B cell (primary cell): Measurements from ENCODE around the gene SNX32. TPM values are rescaled to one million over a fixed set of nuclear protein-coding genes. Genes with fewer than 3 reads are reported as not detected.

Source experiments
- ATAC-seq: fragments of 200-7000 bp; cut with Tn5 transposase; one replicate; pipeline ENCODE4 v1.10.0; 2021; ENCODE audit warnings: low read depth, mild to moderate bottlenecking, moderate number of reproducible peaks, moderate library complexity
- CTCF ChIA-PET: fragments of 350-600 bp; sonication (Branson Sonifier 250); formaldehyde crosslinking; loops from one replicate; lab custom pipeline; 2021; ENCODE audit warnings: antibody characterized with exemption, inconsistent platforms; lab: Charles Lee
- POLR2A ChIA-PET: fragments of 350-600 bp; sonication (Branson Sonifier 250); formaldehyde crosslinking; loops from one replicate; lab custom pipeline; 2021; ENCODE audit warnings: antibody characterized with exemption; lab: Charles Lee
- DNase-seq: peaks from one replicate; pipeline ENCODE4 v3.0.0; 2013
- H2AFZ ChIP-seq: 2 replicates; pipeline ENCODE4 v1.6.1; 2012; ENCODE audit warnings: mild to moderate bottlenecking, low read depth, low read length; ENCODE audit not compliant: insufficient read depth, poor library complexity, severe bottlenecking
- H3K27ac ChIP-seq, 2 donors: 1 replicate in 1 of 2; 2 replicates in 1 of 2; pipeline ENCODE4 v1.5.1; 2012 to 2013; ENCODE audit warnings: low read length in 2 of 2, mild to moderate bottlenecking in 2 of 2, moderate library complexity in 1 of 2
- H3K27me3 ChIP-seq, 4 experiments: fragments of 200-600 bp in 1 of 4; sonication (generic) in 1 of 4; replicated peaks in 1 of 4; 1 replicate in 2 of 4; 2 replicates in 2 of 4; pipeline versions ENCODE4 v1.6.1 to v1.7.0; 2013 to 2016; ENCODE audit warnings: low read length in 3 of 4, mild to moderate bottlenecking in 2 of 4, mixed read lengths in 1 of 4, moderate library complexity in 1 of 4; ENCODE audit not compliant: insufficient read depth in 4 of 4, control insufficient read depth in 3 of 4; ENCODE audit errors: control extremely low read depth in 1 of 4
- H3K36me3 ChIP-seq, 2 experiments: replicated peaks in 1 of 2; 1 replicate in 1 of 2; 2 replicates in 1 of 2; pipeline versions ENCODE4 v1.6.1 to v1.7.1; 2013; ENCODE audit warnings: low read length in 1 of 2; ENCODE audit not compliant: insufficient read depth in 2 of 2, control insufficient read depth in 1 of 2; ENCODE audit errors: control extremely low read depth in 1 of 2, extremely low read depth in 1 of 2
- H3K4me1 ChIP-seq, 2 donors: fragments of 200-600 bp in 1 of 2; sonication (generic) in 1 of 2; 1 replicate in 1 of 2; 2 replicates in 1 of 2; pipeline versions ENCODE4 v1.5.1 to v1.6.1; 2013 to 2017; ENCODE audit warnings: low read length in 2 of 2; ENCODE audit not compliant: control insufficient read depth in 2 of 2, insufficient read depth in 2 of 2
- H3K4me2 ChIP-seq: replicated peaks from 2 replicates; pipeline ENCODE3; 2012; ENCODE audit warnings: mild to moderate bottlenecking, low read depth, low read length; ENCODE audit not compliant: poor library complexity, severe bottlenecking
- H3K4me3 ChIP-seq, 5 experiments: fragments of 200-600 bp in 1 of 5; sonication (generic) in 1 of 5; 1 replicate in 3 of 5; 2 replicates in 2 of 5; pipeline versions ENCODE4 v1.5.1 to v1.7.0; 2011 to 2016; ENCODE audit warnings: low read length in 4 of 5, mild to moderate bottlenecking in 4 of 5, low read depth in 2 of 5, control low read depth in 1 of 5, moderate library complexity in 1 of 5; ENCODE audit not compliant: insufficient read depth in 1 of 5; ENCODE audit errors: control extremely low read depth in 1 of 5, extremely low read depth in 1 of 5
- H3K79me2 ChIP-seq: fragments of 200-600 bp; sonication (generic); one replicate; pipeline ENCODE4 v1.6.0; 2016; ENCODE audit warnings: low read length; ENCODE audit not compliant: control insufficient read depth, insufficient read depth
- H3K9ac ChIP-seq: fragments of 200-600 bp; sonication (generic); 2 replicates; pipeline ENCODE4 v1.6.1; 2017; ENCODE audit warnings: mild to moderate bottlenecking, low read length, moderate library complexity
- H3K9me3 ChIP-seq, 3 donors: one replicate each; pipeline versions ENCODE4 v1.6.1 to v1.7.1; 2013; ENCODE audit warnings: low read length in 2 of 3; ENCODE audit not compliant: control insufficient read depth in 2 of 3, insufficient read depth in 1 of 3; ENCODE audit errors: control extremely low read depth in 1 of 3
- H4K20me1 ChIP-seq: 2 replicates; pipeline ENCODE4 v1.6.0; 2012; ENCODE audit warnings: mild to moderate bottlenecking, low read length; ENCODE audit not compliant: insufficient read depth, control insufficient read depth, poor library complexity, severe bottlenecking
- H3K27ac Mint-ChIP-seq: one replicate; pipeline ENCODE4 v1.8.0; 2021; ENCODE audit warnings: mixed read lengths
- H3K27me3 Mint-ChIP-seq: one replicate; pipeline ENCODE4 v1.8.0; 2021; ENCODE audit warnings: mixed read lengths
- H3K4me1 Mint-ChIP-seq: one replicate; pipeline ENCODE4 v1.8.0; 2021; ENCODE audit warnings: mixed read lengths
- H3K4me3 Mint-ChIP-seq: one replicate; pipeline ENCODE4 v1.8.0; 2021; ENCODE audit warnings: mixed read lengths
- H3K9me3 Mint-ChIP-seq: one replicate; pipeline ENCODE4 v1.8.0; 2022; ENCODE audit warnings: mixed read lengths; ENCODE audit not compliant: insufficient read depth
- CTCF ChIP-seq: fragments of 200-600 bp; IDR thresholded peaks from one replicate; pipeline ENCODE4 v1.8.0; 2022; ENCODE audit warnings: antibody characterized with exemption, mild to moderate bottlenecking
- EZH2 ChIP-seq: IDR thresholded peaks from 2 replicates; pipeline ENCODE4 v1.6.1; 2012; ENCODE audit warnings: borderline replicate concordance, low read depth, mild to moderate bottlenecking, moderate library complexity, low read length; ENCODE audit not compliant: insufficient read depth, poor library complexity, severe bottlenecking
- WGBS: methylation state at CpG from one replicate; pipeline ENCODE4 v1.1.5; 2013; ENCODE audit warnings: missing lambda C conversion rate; ENCODE audit not compliant: insufficient coverage; 5-methylcytosine and 5-hydroxymethylcytosine counted together
- intact Hi-C: fragments of 100-400 bp; cut with micrococcal nuclease; formaldehyde crosslinking; loops from one replicate; pipeline ENCODE4 v1.10.0; 2022
- polyA plus RNA-seq: library from polyadenylated mRNA; depleted of rRNA; stranded (reverse); fragments of >200 nt; gene quantifications from 2 replicates; pipeline ENCODE4 v1.2.3, GENCODE V29; 2012
- total RNA-seq, 2 donors: library from RNA; stranded (reverse); fragments of 120-200 nt in 1 of 2; gene quantifications; 1 replicate in 1 of 2; 2 replicates in 1 of 2; pipeline versions ENCODE4 v1.2.3 to v1.2.4, GENCODE V29; 2013 to 2022

The SNX32 gene
- total and polyA plus RNA-seq, 2 donors (not counting 1 experiment from before 2014, with no cell fraction given) = 0.57 to 0.89 TPM

DNA sequence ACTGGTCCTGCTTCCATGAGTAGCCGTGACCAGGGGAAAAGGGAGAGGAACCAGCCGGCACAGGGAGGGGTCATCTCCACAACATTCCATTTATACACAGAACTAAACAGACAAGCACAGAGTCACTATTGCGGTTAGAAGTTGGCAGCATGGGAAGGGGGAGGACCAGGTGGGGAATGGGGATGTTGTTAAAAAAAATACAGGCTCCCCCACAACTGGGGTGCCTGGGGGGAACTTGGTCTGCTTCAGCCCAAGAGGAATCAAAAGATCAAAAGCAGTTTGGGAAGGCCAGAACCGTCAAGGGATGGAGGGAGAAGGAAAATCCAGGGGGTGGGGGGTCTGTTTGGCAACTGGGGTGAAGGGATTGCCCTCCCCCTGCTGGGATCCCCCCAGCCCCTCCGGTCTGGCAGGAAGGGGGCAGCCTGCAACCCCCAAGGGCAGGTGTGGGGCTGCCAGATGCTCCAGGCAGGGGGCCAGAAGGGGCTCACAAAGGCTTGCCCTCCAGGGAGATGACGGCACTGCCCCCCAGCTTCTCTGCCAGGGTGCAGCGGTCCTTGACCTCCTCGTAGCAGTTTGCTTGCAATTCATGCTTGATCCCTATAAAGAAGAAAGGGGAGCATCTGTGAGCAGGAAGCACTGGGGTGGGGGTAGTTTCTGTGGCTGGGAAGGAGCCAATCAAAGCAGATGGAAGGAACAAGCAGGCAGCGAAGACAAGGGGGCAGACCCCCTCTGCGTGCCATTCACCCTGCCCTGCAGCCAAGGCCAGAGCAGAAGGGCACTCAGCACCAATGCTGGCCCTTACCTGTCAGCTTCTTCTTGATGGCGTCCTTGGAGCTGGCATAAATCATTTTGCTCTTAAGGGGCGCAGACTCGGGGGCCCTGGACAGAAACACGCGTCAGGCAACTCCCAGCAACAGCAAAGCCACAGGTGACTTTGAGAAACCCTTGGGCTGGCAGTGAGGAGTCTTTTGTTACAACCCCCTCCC lies 21.4 kb downstream of the SNX32 start:
- H3K4me1 ChIP-seq = peaks cover 18 to 39% of the 10 kb centered on the region in 2 donors
- peaks cover 43% of the 10 kb centered on the region for H3K79me2 ChIP-seq
- peak overlapping the region; percentile 94 for H3K4me3 Mint-ChIP-seq
- H3K27me3 Mint-ChIP-seq = no peaks in the 10 kb centered on the region
- DNase-seq (peak; percentile 21), ATAC-seq (no peak)
- no peak overlapping the region for H3K27ac ChIP-seq
- no peak overlapping the region for H3K4me3 ChIP-seq
- peaks cover 47% of the 10 kb centered on the region for H3K4me1 Mint-ChIP-seq
- no peaks in the 10 kb centered on the region for H3K9me3 Mint-ChIP-seq
- POLR2A ChIA-PET = no interaction called here
- peaks cover 0 to 15% (median 0%) of the 10 kb centered on the region in 3 donors for H3K9me3 ChIP-seq
- peak overlapping the region; percentile 94 for H3K4me2 ChIP-seq
- peaks cover 73% of the 10 kb centered on the region for H4K20me1 ChIP-seq
- no peak overlapping the region for H2AFZ ChIP-seq
- no peak for TF ChIP-seq EZH2
- TF ChIP-seq CTCF = no peak
- intact Hi-C loops = loop anchor here (5.0 kb wide), 1 partner anchor 412 kb away; the partner anchor contains the start of gene RAB1B
- H3K36me3 ChIP-seq = peaks cover 0 to 62% of the 10 kb centered on the region in 2 experiments
- H3K9ac ChIP-seq = no peak overlapping the region
- H3K27ac Mint-ChIP-seq = peak overlapping the region; percentile 95
- no peaks in the 10 kb centered on the region for H3K27me3 ChIP-seq
- WGBS = 75% methylated on average over 12 of the region's 15 CpGs
- CTCF ChIA-PET = no interaction called here
